ENCODE data around the gene ARL8A.

Gene ARL8A

GRCh38 chr1:202146279-202146678, 1.7 kb upstream of the ARL8A start:
- TF ChIP-seq TAF1 (IDR thresholded peaks at IDR 0.05; ENCODE audit: borderline replicate concordance, insufficient read depth, low read length): no peak
- no peak for TF ChIP-seq REST (IDR thresholded peaks at IDR 0.05; ENCODE audit: insufficient read depth in 1 of 2, low read depth in 2 of 2, low read length in 2 of 2)
- TF ChIP-seq FOXP2 (optimal IDR thresholded peaks at IDR 0.05; ENCODE audit: borderline replicate concordance, extremely low read depth, extremely low read length, insufficient read depth): no peak
- TF ChIP-seq SIN3A (IDR thresholded peaks at IDR 0.05; ENCODE audit: borderline replicate concordance, insufficient read depth, low read length): no peak
- no peak for TF ChIP-seq POLR2AphosphoS5 (IDR thresholded peaks at IDR 0.05; ENCODE audit: low read depth, low read length)

- TF ChIP-seq REST (IDR thresholded peaks at IDR 0.05; ENCODE audit: insufficient read depth in 1 of 2, low read depth in 2 of 2, low read length in 2 of 2) (no peak), FOXP2 (optimal IDR thresholded peaks at IDR 0.05; ENCODE audit: borderline replicate concordance, extremely low read depth, extremely low read length, insufficient read depth) (no peak), SIN3A (IDR thresholded peaks at IDR 0.05; ENCODE audit: borderline replicate concordance, insufficient read depth, low read length) (no peak), POLR2AphosphoS5 (IDR thresholded peaks at IDR 0.05; ENCODE audit: low read depth, low read length) (no peak), TAF1 (IDR thresholded peaks at IDR 0.05; ENCODE audit: borderline replicate concordance, insufficient read depth, low read length) (no peak)
These were observed 669 bp upstream of the ARL8A start for GRCh38 chr1:202145068-202145743.

GRCh38 chr1:202143768-202144401, 652 bp downstream of the ARL8A start:
- TF ChIP-seq FOXP2 (optimal IDR thresholded peaks at IDR 0.05; ENCODE audit: borderline replicate concordance, extremely low read depth, extremely low read length, insufficient read depth) (no peak), REST (IDR thresholded peaks at IDR 0.05; ENCODE audit: insufficient read depth in 1 of 2, low read depth in 2 of 2, low read length in 2 of 2) (no peak), POLR2AphosphoS5 (IDR thresholded peaks at IDR 0.05; ENCODE audit: low read depth, low read length) (no peak), TAF1 (IDR thresholded peaks at IDR 0.05; ENCODE audit: borderline replicate concordance, insufficient read depth, low read length) (no peak), SIN3A (IDR thresholded peaks at IDR 0.05; ENCODE audit: borderline replicate concordance, insufficient read depth, low read length) (no peak)

- TF ChIP-seq TAF1 (IDR thresholded peaks at IDR 0.05; ENCODE audit: borderline replicate concordance, insufficient read depth, low read length): no peak
- no peak for TF ChIP-seq SIN3A (IDR thresholded peaks at IDR 0.05; ENCODE audit: borderline replicate concordance, insufficient read depth, low read length)
- no peak for TF ChIP-seq FOXP2 (optimal IDR thresholded peaks at IDR 0.05; ENCODE audit: borderline replicate concordance, extremely low read depth, extremely low read length, insufficient read depth)
- no peak for TF ChIP-seq REST (IDR thresholded peaks at IDR 0.05; ENCODE audit: insufficient read depth in 1 of 2, low read depth in 2 of 2, low read length in 2 of 2)
- no peak for TF ChIP-seq POLR2AphosphoS5 (IDR thresholded peaks at IDR 0.05; ENCODE audit: low read depth, low read length)
These were observed 1.3 kb downstream of the ARL8A start for GRCh38 chr1:202143011-202143767.

Data from PFSK-1 (cell line).